Activated effector memory CD4-positive, alpha-beta T cell treated with Interleukin-2 at 50 U/mL for 16 hours (primary cell): ENCODE measurements around the gene SLC8A2.

Source experiments
- DNase-seq: peaks from one replicate; pipeline ENCODE4 v3.0.0-alpha.2; 2020

The SLC8A2 gene, protein sequence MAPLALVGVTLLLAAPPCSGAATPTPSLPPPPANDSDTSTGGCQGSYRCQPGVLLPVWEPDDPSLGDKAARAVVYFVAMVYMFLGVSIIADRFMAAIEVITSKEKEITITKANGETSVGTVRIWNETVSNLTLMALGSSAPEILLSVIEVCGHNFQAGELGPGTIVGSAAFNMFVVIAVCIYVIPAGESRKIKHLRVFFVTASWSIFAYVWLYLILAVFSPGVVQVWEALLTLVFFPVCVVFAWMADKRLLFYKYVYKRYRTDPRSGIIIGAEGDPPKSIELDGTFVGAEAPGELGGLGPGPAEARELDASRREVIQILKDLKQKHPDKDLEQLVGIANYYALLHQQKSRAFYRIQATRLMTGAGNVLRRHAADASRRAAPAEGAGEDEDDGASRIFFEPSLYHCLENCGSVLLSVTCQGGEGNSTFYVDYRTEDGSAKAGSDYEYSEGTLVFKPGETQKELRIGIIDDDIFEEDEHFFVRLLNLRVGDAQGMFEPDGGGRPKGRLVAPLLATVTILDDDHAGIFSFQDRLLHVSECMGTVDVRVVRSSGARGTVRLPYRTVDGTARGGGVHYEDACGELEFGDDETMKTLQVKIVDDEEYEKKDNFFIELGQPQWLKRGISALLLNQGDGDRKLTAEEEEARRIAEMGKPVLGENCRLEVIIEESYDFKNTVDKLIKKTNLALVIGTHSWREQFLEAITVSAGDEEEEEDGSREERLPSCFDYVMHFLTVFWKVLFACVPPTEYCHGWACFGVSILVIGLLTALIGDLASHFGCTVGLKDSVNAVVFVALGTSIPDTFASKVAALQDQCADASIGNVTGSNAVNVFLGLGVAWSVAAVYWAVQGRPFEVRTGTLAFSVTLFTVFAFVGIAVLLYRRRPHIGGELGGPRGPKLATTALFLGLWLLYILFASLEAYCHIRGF

DNA sequence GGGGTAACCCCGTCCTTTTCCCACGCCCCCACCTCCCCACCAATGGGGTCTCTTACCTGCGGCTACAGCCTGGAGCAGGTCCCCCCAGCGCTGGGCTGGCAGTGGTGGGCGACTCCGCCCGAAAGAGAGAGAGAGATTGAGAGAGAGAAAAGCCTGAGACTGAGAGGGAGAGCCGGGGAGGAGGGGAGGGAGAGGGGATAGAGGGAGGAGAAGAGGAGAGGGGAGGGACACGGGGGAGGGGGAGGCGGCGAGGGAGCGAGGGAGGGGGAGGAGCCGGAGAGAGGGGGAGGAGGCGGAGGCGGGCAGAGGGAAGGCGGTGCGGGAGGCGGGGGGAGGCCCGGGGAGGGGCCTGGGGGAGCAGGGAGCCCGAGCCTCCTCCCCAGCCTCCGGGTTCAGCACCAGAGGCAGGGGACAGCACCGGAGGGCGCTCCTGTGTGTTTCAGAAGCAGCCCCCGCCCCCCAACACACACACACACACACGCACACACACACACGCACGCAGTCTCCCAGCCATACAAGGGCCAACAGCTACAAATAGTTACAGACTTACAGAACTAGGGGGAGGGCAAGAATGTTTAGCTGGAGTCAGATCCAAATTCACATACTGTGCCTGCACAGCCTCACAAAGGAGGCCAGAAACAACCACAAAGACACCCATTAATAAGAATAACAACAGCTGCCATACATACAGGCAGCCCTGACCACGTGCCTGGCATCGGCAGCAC is at the start of gene SLC8A2:
TSS of gene SLC8A2 (minus strand) at position 161 of the 725 bp plus-strand sequence. CDS start 5,490 bp downstream, outside the sequence.
- peak; percentile 33 for DNase-seq

DNA sequence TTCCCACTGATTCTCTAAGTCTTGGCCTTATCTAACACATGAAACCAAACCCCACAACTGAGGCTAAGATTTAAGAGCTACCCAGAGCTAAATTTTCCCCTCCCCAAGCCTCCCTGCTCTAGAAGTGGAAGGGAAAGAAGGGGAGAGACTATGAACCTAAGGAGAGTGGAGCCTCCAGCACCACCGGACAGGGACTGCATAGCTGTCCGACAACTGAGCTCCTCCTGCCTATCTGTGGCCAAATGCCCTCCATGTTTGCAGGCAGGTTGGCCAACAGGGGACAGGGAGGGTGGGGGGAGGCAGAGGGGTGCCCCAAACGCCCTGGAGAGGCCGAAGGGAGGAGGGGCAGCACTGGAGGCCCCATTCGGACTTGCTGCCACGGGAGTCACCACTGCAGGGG is 49.1 kb upstream of the SLC8A2 start:
- no peak for DNase-seq

DNA sequence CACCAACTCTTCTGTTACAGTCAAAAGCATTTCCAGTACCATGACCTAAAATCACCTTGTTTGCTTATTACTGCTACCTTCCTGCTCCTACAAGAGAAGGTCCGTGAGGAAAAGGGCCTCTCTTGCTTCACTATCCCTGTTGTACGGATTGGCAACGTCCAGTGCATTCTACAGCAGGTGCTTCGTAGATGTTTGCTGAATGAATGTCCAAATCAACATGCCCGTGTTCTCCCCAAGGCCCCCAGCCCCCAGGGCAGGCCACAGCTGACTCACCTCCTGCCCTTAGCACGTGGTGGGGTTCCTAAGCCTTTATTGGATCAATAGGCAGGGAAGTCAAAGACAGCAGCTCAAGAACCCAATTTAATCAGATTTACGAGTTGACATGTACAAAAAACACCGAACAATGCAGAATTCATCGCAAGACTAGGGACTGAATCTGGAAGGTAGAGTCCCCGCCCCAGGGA is 48.7 kb upstream of the SLC8A2 start:
- DNase-seq: no peak

DNA sequence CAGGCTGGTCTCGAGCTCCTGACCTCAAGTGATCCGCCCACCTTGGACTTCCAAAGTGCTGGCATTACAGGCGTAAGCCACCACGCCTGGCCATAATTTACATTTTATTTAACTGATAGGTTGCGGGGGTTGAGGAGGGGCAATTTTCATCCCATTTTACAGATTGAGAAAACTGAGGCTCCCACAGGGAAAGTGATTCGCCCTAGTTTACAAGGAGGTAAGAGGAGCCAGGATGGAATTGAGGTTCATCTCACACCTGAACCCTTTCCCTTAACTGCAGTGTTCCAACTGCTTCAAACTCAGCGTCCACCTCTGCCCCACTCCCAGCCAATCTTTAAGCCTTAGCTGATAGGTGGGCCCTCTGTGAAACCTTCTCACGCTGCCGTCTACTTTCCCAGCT is 47.2 kb upstream of the SLC8A2 start:
- no peak for DNase-seq

DNA sequence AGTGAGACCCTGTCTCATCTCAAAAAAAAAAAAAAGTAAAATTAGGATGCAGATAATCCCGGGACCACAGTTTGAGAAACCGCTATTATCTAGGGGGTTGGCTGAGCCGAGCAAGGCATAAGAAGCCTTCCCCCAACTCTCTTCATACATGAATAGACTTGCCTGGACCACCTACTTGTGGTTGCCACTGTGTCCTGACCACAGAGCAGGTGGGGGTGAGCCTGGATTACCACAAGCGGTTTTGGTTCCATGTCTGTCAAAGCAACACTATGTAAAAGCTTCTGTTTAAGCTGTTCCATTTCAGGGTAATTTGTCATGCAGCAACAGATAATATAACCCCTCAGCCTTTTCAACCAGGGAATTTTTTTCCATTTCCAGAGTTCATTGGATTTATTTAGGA is 46.4 kb upstream of the SLC8A2 start:
- no peak for DNase-seq

DNA sequence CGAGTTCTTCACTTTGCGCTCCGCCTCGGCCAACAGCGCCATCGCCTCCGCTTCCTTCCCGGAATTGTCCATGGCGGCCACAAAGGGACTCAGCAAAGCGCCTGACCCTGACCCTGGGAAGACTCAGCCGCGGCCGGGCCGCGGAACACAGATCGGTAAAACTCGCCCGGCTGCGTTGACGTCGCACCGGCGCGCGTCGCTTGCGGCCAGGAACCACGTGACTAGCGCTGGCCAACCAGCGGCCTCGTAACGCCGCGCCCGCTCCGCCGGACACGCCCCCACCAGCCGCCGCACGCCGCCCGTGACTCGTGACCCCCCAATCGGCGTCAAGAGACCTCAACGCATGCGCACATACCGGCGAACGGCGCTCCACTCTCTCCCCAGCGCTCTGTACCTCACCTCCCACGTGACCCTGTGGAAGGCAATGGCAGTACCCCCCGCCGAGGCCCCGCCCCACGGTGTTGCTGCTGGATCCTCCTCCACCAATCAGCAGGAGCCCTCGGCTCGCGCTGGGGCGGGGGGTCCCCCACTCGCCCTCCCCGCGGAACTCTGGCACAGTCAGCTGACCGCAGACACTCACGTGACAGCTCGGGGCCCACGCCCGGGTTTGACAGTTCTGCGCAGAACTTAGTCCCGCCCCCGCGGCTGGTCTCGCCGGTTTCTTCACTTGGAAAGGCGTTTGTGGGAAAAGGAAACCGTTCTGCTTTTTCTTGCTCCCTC is 43.3 kb upstream of the SLC8A2 start, which contains the start of gene NAPA:
TSS of gene NAPA (minus strand) at position 195 of the 720 bp plus-strand sequence. CDS start at position 72, 123 bp downstream.
- DNase-seq: peak; percentile 100

DNA sequence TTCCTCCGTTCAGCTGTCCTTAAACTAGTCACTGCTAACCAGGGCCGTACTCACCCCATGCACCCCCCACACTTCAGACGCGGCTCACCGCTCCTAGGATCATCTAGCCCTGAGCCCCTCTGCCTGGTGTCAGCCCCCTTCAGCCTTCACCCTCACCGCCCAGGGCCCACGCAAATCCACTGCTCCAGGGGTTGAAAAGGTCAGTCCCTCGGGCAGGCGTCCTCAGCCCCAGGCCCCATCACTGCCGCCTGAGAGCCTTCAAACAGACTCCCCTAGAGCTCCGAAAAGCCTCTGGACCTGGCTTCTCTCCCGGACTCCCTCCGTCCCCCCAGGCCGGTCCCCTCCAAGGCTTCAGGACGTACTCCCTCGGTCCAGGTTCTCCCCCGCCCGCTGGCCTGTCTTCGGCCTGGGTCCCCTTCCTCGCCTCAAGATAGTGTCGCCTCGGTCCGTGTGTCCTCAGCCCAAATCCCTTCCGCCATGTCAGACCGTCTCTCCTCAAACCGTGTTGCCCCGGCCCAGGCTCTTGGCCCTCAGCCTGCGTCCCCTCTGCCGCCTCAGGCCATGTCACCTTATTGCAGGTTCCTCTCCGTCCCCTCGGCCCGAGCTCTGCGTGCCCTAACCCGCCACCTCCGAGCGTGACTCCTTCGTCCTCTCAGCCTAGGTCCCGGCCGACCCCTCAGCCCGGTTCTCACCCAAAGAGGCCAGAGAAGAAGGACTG is 42.6 kb upstream of the SLC8A2 start:
- no peak for DNase-seq

DNA sequence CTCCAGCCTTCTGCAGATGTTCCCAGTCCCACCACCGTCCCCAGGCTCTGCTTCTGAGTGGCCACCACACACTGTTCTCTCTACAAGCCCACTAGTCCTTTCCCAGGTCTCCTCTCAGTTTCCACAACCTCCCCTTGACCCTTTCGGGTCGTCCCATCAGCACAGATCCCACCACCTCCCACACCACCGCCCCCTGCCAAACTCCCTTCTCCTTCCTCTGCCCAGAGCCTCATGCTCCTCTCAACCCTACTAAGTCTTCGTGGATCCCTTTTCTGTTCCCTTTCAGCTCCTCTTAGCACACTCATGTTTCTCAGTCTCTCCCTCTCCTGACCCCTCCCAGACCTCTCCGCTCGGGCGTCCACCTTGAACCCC is 41.2 kb upstream of the SLC8A2 start:
- no peak for DNase-seq

DNA sequence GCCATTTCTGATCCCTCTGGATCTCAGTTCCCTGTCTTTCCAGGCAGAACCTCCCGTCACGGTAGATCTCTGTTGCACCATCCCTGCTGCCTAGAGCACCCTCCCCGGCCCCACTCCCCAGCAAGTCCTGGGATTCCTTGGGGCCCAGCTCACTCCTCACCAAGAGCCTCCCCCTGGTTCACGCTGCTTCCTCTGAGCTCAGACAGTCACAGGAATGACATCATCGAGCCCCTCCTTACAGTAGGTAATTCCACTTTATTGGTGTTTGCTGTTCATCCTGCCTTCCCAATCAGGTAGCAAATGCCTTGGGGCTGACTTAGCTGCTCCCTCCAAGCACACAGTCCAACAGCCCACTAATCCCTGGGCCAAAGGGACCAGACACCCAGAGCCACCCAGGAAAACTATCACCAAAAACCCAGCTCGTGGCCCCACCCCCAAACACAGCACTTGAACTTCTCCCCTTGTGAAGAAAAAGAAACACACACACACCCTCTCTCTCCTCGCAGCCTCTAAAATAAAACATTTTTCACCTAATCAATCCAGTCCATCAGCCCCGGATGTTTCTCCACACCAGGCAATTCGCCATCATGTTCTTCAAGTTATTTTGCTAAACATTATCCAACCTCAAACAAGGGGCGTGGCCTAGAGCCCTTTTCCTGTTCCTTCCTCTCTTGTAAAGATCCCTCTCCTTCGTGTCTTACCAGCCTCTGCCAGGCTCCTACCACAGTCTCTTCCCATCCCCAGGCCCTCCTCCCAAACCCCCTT is 40.7 kb upstream of the SLC8A2 start:
- no peak for DNase-seq

DNA sequence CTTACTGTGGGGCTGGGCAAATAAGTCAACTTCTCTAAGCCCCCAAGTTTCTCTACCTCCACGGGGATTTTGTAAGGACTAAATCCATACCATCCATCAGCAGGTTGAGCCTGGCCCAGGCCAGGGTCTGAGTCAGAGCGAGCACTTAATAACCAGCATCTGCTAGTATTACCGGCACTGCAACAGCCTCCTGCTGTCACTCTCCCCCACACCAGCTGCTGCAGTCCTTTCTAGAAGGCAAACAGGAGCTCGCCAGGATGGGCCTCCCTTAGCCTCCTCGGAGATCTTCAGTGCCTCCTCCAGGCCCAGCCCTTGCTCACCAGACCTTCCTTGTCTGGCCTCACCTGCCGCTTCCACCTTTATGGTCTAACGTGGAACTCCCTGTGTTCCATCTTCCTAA is 40.0 kb upstream of the SLC8A2 start:
- DNase-seq: no peak

DNA sequence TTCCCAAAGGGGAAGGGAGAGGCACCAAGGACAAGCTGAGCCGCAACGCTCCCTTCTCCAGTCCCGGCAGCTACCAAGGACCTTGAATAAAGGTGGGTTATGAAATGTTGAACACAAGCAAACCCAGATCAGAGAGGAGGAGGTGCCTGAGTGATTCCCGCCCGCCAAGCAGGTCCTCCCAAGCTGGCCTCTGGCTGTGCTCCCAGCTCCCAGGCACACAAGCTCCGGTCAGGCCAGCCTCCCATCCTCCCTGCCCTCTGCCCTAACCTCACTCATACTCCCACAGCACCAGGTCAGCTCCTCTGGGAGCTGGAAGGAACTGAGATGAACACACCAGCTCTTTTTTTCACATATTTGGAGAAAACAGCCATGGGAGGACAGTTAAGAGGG is 39.4 kb upstream of the SLC8A2 start:
- no peak for DNase-seq

DNA sequence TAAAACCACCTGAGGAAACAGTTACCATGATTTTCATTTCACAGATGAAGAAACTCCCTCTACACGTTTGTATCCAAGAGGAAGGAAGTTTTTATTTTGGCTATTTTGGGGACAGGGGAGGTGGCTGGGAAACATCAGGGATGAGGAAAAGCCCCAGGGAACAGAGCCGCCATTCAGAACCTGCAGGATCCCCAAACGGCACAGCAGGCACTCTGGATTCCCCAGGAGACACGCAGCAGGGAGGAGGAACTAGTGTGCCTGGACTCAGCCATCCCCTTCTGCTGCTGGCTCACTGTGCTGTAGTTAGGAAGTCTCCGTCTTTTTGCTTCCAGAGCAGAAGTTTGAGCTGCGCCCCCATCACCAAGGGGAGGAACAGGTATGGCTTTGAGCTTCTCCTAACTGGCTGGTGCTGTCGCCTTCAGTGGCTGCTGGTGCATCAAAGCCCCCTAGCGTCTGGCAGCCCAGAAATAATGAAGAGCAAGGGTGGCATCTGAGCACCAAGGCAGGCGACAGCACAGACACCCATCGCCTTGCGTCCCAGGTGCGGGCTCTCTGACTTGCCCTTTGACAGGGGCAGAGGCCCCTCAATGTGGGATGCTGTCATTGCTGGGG is 38.9 kb upstream of the SLC8A2 start:
- no peak for DNase-seq

DNA sequence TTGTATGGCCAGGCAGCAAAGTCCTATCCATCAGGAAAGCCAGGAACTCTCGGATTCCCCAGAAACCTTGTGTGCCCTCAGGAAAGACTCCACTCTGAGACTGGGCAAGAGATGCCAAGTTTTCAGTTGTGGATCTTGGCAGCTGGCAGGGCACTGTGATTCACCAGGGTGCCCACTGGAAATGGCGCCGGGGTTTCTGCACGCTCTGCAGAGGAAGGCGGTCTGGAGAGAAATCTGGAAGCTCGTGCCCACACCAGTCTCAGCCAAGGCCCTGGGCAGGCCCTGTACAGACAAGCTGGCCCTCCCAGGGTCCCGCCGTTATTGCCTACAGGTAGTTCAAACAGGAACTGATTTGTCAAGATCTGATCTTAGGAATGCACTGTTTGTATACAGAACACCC is 38.3 kb upstream of the SLC8A2 start:
- DNase-seq: no peak

DNA sequence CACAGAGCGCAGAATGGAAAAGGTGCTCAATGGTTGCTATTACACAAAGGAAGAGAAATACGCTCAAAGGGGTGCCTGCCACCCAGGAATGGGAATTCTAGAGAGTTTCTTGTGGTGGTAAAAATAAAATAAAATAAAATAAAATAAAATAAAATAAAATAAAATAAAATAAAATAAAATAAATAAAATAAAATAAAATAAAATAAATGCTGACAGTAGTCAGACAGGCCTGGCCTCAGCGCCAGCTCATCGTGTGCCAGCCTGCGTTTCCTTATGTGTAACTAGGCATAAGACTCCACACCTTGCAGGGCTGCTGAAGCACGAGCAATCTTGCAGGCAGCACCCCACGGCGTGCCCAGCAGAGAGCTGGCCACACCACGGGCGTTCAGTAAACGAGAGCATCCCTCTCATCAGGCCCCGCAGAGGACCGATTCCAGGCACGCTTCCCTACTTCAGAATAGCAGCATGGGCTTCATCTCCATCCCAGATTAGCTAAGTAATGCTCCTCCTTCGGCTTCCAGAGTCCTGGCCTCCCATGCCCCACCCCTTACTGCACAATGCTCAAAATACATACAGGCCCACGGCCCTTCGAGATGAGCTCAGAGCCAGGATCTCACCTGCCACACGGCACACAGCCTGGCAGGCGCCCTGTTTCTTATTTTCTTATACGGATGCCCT is 37.6 kb upstream of the SLC8A2 start:
- DNase-seq: no peak

DNA sequence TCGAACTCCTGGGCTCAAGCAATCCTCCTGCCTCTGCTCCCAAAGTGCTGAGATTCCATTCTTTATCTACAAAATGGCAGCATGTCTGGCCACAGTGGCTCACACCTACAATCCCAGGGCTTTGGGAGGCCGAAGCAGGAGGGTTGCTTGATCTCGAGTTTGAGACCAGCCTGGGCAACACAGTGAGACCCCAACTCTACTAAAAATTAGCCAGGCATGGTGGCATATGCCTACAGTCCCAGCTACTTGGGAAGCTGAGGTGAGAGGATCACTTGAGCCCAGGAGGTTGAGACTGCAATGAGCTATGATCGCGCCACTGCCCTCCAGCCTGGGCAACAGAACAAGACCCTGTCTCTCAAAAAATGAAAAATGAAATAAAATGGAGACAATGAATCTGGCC is 37.0 kb upstream of the SLC8A2 start:
- DNase-seq: no peak

DNA sequence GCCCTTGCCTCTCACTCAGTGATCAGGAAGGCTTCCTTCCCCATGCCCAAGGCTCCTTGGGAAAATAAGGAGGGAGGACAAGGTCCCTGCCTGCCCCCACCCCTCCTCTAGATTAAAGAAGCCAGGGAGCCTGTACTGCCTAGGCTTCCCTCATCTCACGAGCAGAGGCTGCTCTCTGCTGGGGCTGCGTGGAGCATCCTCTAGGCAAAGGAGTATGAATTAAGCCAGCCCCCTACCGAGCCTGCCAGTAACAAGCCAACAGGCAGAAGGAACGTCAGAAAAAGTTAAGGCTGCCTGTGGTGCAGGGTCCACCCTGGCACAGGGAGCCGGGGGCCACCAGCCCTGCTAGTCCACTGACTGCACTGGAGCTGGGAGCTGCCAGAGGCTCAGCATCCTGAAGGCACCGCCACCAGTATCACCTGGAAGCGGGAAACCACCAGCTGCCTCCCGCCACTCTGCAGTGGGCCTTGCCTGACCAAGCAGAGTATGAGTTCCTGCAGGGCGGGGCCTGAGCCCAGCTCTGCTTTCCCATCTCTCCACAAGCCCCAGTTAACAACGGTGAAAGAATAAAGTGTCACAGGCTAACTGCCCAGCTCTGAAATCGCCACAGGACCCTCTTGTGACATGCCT is 36.3 kb upstream of the SLC8A2 start:
- DNase-seq: no peak

DNA sequence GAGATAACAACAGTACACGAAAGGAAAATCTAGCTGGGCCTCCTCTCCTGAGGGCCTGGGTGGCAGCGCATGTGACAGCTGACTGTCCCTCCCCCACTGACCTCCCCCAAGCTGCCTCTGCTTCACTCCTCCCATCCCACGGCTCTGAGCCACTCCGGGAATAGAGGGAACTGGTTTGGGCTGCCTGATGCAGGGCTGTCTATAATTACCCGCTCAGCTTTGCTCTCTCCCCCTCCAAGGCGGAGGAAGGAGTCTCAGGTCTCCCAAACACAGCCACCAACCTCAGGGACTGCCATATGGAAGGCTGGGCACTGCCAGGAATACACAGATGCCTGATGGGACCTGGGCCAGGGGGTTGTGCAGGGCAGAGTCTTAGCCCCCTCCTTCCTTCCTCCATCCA is 35.3 kb upstream of the SLC8A2 start:
- DNase-seq: no peak

DNA sequence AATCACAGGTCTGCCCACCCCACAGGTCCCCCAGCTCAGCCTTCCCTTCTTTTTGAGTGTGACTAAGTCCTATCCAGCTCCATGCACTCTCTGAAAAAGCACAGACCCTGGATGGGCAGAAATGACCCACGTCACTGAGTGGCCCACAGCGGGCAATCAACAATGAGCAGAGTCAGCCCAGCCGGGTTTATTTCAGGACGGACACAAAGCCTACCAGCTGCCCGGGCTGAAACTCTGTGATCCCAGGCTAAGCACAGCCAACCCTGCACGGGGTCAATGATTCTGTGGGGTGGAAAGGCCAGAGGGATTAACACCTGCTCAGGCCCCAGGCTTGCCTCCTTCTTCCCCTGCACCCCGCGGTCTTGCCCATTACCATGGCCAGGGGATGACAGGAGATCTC is 34.8 kb upstream of the SLC8A2 start:
- no peak for DNase-seq

DNA sequence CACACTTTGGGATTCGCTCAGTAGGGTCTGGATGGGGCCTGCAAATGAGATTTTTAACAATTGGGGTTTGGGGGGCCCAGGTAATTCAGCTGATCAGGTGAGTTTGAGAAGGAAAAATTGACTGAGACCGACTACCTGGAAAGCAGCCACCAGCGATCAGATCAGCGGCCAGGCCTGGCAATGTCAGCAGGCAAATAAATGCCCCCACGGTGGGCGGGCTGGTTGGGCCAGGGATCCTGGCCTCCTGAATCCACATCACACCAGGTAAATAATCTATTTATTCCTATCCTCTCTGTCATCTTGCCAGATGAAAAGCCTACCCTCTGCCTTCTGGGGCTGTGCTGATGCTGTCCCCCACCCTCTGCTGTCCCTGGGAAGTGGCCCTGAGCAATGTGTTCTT is 33.8 kb upstream of the SLC8A2 start:
- DNase-seq: no peak

DNA sequence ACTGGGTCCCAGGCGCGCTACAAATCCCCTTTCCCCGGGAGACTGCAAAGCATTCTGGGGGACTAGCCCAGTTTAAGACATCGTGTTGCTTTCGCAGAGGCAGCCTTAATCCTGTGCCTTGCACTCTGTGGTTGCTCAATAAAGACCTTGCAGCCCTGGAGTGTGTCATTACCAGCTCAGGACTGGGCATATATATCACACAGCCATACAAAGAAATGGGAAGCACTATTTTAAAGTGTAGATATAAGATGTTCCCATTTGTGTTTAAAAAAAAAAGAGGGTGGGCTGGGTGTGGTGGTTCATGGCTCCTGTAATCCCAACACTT is 32.1 kb upstream of the SLC8A2 start:
- DNase-seq: no peak
